ENCODE measurements around the gene RCAN3.

The RCAN3 gene

GRCh38 chr1:24557711-24558131 is 55.1 kb downstream of the RCAN3 start:
- no peak overlapping the region for H3K4me3 ChIP-seq (replicated peaks; ENCODE audit: low read depth, low read length)
- DNase-seq (ENCODE audit: low read depth), result no peak
- no peak for TF ChIP-seq CTCF (IDR thresholded peaks at IDR 0.05; ENCODE audit: low read length, missing control alignments)

- TF ChIP-seq CTCF (IDR thresholded peaks at IDR 0.05; ENCODE audit: low read length, missing control alignments), result no peak
- no peak overlapping the region for H3K4me3 ChIP-seq (replicated peaks; ENCODE audit: low read depth, low read length)
- DNase-seq (ENCODE audit: low read depth), result no peak
Measured at GRCh38 chr1:24558455-24558854, 55.8 kb downstream of the RCAN3 start.

GRCh38 chr1:24558902-24559791 is 56.5 kb downstream of the RCAN3 start:
- DNase-seq (ENCODE audit: low read depth), result peak; percentile 59
- TF ChIP-seq CTCF (IDR thresholded peaks at IDR 0.05; ENCODE audit: low read length, missing control alignments), result no peak
- H3K4me3 ChIP-seq (replicated peaks; ENCODE audit: low read depth, low read length), result no peak overlapping the region

GRCh38 chr1:24560361-24560760 is 57.7 kb downstream of the RCAN3 start:
- TF ChIP-seq CTCF (IDR thresholded peaks at IDR 0.05; ENCODE audit: low read length, missing control alignments), result no peak
- no peak overlapping the region for H3K4me3 ChIP-seq (replicated peaks; ENCODE audit: low read depth, low read length)
- DNase-seq (ENCODE audit: low read depth), result no peak

GRCh38 chr1:24562625-24563024 is 60.0 kb downstream of the RCAN3 start:
- no peak overlapping the region for H3K4me3 ChIP-seq (replicated peaks; ENCODE audit: low read depth, low read length)
- no peak for DNase-seq (ENCODE audit: low read depth)
- no peak for TF ChIP-seq CTCF (IDR thresholded peaks at IDR 0.05; ENCODE audit: low read length, missing control alignments)

- no peak overlapping the region for H3K4me3 ChIP-seq (replicated peaks; ENCODE audit: low read depth, low read length)
- TF ChIP-seq CTCF (IDR thresholded peaks at IDR 0.05; ENCODE audit: low read length, missing control alignments), result no peak
- no peak for DNase-seq (ENCODE audit: low read depth)
Measured at GRCh38 chr1:24564695-24565094, 62.1 kb downstream of the RCAN3 start.

Measured in fibroblast of pulmonary artery (primary cell).